Body of pancreas (tissue), 4 donors: ENCODE measurements around the gene MUC20. TPM values are rescaled to one million over a fixed set of nuclear protein-coding genes. Genes with fewer than 3 reads are reported as not detected.
"Not testable (repeated sequence)": the region's sequence is repeated elsewhere in the genome, so short reads cannot be mapped to it uniquely, and the experiment has no call there.

Experiments used
- ATAC-seq: fragments of 150-250 bp; one replicate; pipeline ENCODE4 v1.9.1; 2016
- DNase-seq, 4 donors: peaks; one replicate each; pipeline ENCODE4 v3.0.0-alpha.2; 2019
- H3K27ac ChIP-seq, 4 donors: fragments of 200-600 bp; sonication (generic); 1 replicate in 3 of 4; 2 replicates in 1 of 4; pipeline versions ENCODE4 v1.5.1 to v1.6.1; 2016 to 2019; ENCODE audit warnings: mild to moderate bottlenecking in 1 of 4, mixed read lengths in 1 of 4, moderate library complexity in 1 of 4
- H3K27me3 ChIP-seq, 2 donors: fragments of 200-600 bp; sonication (generic); one replicate each; pipeline ENCODE4 v1.6.0; 2016; ENCODE audit warnings: mild to moderate bottlenecking in 1 of 2
- H3K36me3 ChIP-seq, 2 donors: fragments of 200-600 bp; sonication (generic); replicated peaks in 1 of 2; 2 replicates each; pipeline ENCODE4 v1.5.1; 2016; ENCODE audit warnings: low read depth in 2 of 2; ENCODE audit not compliant: insufficient read depth in 1 of 2
- H3K4me1 ChIP-seq: fragments of 200-600 bp; sonication (generic); one replicate; pipeline ENCODE4 v1.6.0; 2016
- H3K4me3 ChIP-seq, 2 donors: fragments of 200-600 bp; sonication (generic); 1 replicate in 1 of 2; 2 replicates in 1 of 2; pipeline ENCODE4 v1.5.1; 2016 to 2019
- H3K9me3 ChIP-seq, 3 donors: fragments of 200-600 bp; sonication (generic); 1 replicate in 2 of 3; 2 replicates in 1 of 3; pipeline ENCODE4 v1.5.1; 2016
- CTCF ChIP-seq, 7 experiments: fragments of 450-650 bp in 4 of 7; fragments of 200-600 bp in 3 of 7; sonication (generic) in 3 of 7; IDR thresholded peaks; one replicate each; pipeline ENCODE4 v1.5.1; 2016 to 2019; ENCODE audit warnings: antibody characterized with exemption in 7 of 7
- POLR2A ChIP-seq, 3 donors: fragments of 450-650 bp; IDR thresholded peaks; one replicate each; pipeline ENCODE4 v1.6.1; 2016; ENCODE audit warnings: antibody characterized with exemption in 3 of 3, mild to moderate bottlenecking in 2 of 3
- WGBS, 2 donors: methylation state at CpG; one replicate each; pipeline ENCODE4 v1.1.5; 2017; 5-methylcytosine and 5-hydroxymethylcytosine counted together
- intact Hi-C: fragments of 100-400 bp; cut with DNase I; formaldehyde crosslinking; loops from one replicate; pipeline ENCODE4 v1.15.1; 2023
- total RNA-seq, 2 donors: library from RNA; depleted of rRNA; stranded (reverse); fragments of >200 nt; gene quantifications; one replicate each; pipeline ENCODE4 v1.1.0, GENCODE V29; 2016

Gene MUC20
- total RNA-seq, 2 donors from 2014 or later = 11.2 to 21.8 TPM

DNA sequence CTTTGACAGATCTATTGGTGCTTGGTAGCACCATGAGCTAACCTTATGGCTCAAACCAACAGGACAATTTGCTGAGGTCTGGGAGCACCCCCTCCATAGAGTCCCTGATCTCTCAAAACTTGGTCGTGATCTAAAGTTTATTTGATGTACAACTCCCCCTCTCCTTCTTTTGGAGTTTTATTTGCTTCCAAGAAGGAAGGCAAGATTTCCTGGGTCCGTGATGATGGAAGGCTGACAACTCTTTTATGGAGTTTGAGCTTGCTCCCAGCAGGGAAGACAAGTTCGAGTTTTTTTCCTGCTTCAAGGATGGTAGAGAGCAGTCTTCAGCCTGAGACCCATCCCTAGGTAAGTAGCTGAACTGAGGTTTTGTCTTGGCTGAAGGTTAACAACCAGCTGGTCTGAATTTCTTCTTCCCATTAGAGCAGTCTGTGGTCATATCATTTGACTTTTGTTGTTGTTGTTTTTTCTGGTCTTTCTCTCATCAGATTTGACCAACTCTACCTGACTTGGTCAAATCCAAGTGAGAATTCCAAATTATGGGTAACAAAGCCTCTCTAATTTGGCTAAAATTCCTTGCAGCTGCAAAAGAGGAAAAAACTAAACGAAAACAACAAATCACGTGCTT lies 2.8 kb upstream of the MUC20 start:
- Histone ChIP-seq H3K4me3 (no peak overlapping the region), H3K9me3 (no peaks in the 10 kb centered on the region), H3K36me3 (peaks cover 0 to 9% of the 10 kb centered on the region in 2 donors), H3K27ac (no peak overlapping the region), H3K4me1 (peaks cover 6% of the 10 kb centered on the region), H3K27me3 (no peaks in the 10 kb centered on the region)
- no peak for TF ChIP-seq CTCF (IDR thresholded peaks at IDR 0.05)
- no peak for ATAC-seq
- no peak for DNase-seq
- 54 to 55% methylated on average over 5 of the region's 5 CpGs for WGBS, 2 donors
- intact Hi-C loops = no loop called here

DNA sequence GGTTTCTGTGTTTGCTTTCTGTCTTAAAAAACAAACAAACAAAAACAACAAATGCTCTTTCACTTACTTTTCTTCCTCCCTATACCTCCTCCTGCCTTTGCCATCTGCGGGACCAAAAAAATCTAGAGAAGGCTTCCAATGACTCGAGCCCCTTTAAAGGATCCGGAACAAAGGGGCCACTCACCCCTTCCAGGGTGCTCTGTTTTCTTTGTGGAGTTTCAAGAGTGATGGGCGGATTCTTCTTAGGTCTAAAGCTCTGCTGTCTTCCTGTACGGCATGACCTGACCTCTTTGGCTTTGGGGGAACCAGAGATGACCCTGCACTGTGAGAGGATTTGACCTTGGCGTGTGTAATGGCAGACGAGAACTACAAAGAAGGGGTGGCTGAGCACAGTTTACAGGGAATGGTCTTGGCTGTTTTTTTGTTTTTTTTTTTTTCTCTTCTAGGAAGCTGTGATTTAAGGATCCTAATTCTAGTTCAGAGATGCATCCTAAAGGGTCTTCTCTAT lies 2.2 kb upstream of the MUC20 start:
- 62 to 75% methylated on average over 7 of the region's 7 CpGs for WGBS, 2 donors
- DNase-seq (no peak), ATAC-seq (no peak)
- Histone ChIP-seq H3K36me3 (peaks cover 0 to 9% of the 10 kb centered on the region in 2 donors), H3K4me1 (peaks cover 6% of the 10 kb centered on the region), H3K27me3 (no peaks in the 10 kb centered on the region), H3K9me3 (no peaks in the 10 kb centered on the region), H3K4me3 (no peak overlapping the region), H3K27ac (no peak overlapping the region)
- TF ChIP-seq POLR2A (IDR thresholded peaks at IDR 0.05) (no peak), CTCF (IDR thresholded peaks at IDR 0.05) (no peak)
- intact Hi-C loops = no loop called here

DNA sequence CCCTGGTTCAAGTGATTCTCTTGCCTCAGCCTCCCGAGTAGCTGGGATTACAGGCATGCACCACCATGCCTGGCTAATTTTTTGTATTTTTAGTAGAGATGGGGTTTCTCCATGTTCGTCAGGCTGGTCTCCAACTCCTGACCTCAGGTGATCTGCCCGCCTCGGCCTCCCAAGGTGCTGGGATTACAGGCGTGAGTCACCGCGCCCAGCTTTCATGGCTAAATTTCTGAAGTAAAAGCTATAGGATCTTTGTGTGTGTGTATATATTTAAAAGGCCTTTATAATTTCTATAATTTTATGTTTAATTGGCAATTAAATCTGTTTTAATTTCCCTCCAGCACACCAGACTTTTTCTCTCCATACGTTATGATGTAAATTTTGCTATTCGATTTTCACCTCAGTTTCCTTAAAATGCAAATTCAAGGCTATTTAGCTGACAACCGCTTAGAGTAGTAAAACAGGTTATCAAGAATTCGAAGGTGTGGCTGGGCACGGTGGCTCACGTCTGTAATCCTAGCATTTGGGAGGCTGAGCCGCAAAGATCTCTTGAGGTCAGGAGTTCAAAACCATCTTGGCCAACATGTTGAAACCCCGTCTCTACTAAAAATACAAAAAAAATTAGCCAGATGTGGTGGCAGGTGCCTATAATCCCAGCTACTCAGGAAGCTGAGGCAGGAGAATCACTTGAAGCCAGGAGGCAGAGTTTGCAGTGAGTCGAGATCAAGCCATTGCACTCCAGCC lies 1.1 kb upstream of the MUC20 start:
- H3K4me1 ChIP-seq, H3K27me3 ChIP-seq, ATAC-seq, H3K36me3 ChIP-seq, DNase-seq, H3K4me3 ChIP-seq, intact Hi-C loops, H3K9me3 ChIP-seq, H3K27ac ChIP-seq: not testable (repeated sequence)
- 77 to 78% methylated on average over 16 of the region's 16 CpGs for WGBS, 2 donors

- H3K4me3 ChIP-seq, H3K4me1 ChIP-seq, ATAC-seq, H3K36me3 ChIP-seq, H3K27me3 ChIP-seq, H3K9me3 ChIP-seq, DNase-seq, intact Hi-C loops: not testable (repeated sequence)
- peak overlapping the region in 1 of 4 donors; percentile 48 for H3K27ac ChIP-seq
- WGBS, 2 donors = 48 to 77% methylated on average over 2 to 8 of the region's 21 CpGs
Observed at GRCh38 chr3:195722139-195722995, 1.6 kb downstream of the MUC20 start.

- H3K27me3 ChIP-seq, H3K9me3 ChIP-seq, H3K36me3 ChIP-seq, H3K27ac ChIP-seq, H3K4me1 ChIP-seq, ATAC-seq, DNase-seq, H3K4me3 ChIP-seq, intact Hi-C loops: not testable (repeated sequence)
- WGBS, 2 donors = 67% methylated on average over 7 of the region's 9 CpGs; no CpG with 5 or more reads in 1 of the 2 donors
Observed at GRCh38 chr3:195722996-195723345, 2.2 kb downstream of the MUC20 start.

DNA sequence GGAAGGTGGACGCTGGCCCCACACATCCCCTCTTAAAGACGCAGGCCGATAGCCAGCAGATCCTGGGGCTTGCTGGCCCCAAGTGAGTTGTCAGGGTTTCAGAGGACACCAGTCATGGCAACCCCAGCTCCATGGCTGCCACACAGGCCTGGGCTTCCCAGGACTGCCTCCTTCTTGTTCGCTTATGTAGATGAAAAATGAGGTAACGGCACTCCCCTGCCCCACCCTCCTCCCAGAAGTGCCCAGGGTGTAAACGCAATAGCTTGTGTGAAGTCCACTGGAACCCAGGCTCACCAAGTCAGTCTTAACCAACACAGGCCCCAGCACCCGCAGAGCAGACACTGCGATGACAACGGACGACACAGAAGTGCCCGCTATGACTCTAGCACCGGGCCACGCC lies 3.6 kb downstream of the MUC20 start:
- DNase-seq, H3K4me1 ChIP-seq, intact Hi-C loops, H3K4me3 ChIP-seq, ATAC-seq, H3K27ac ChIP-seq, H3K9me3 ChIP-seq, H3K36me3 ChIP-seq, H3K27me3 ChIP-seq: not testable (repeated sequence)
- no CpG with 5 or more reads among the region's 13 CpGs for WGBS, 2 donors

DNA sequence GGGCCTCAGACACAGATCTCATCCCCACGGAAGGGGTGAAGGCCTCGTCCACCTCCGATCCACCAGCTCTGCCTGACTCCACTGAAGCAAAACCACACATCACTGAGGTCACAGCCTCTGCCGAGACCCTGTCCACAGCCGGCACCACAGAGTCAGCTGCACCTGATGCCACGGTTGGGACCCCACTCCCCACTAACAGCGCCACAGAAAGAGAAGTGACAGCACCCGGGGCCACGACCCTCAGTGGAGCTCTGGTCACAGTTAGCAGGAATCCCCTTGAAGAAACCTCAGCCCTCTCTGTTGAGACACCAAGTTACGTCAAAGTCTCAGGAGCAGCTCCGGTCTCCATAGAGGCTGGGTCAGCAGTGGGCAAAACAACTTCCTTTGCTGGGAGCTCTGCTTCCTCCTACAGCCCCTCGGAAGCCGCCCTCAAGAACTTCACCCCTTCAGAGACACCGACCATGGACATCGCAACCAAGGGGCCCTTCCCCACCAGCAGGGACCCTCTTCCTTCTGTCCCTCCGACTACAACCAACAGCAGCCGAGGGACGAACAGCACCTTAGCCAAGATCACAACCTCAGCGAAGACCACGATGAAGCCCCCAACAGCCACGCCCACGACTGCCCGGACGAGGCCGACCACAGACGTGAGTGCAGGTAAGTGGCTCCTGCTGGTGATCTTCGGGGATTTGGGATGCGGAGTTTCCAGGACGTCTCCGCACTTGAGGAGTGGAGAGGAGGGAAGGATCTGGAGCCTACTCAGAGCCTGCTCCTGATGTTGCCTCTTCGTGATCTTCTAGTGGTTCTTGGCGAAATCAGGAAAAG lies 5.3 kb downstream of the MUC20 start:
- H3K4me1 ChIP-seq, H3K27ac ChIP-seq, H3K27me3 ChIP-seq, H3K36me3 ChIP-seq, DNase-seq, intact Hi-C loops, H3K9me3 ChIP-seq, ATAC-seq, H3K4me3 ChIP-seq: not testable (repeated sequence)
- WGBS, 2 donors = 64 to 67% methylated on average over 19 to 30 of the region's 32 CpGs
